Right lobe of liver (tissue), 4 donors: ENCODE measurements around the gene CCL2.

Experiments
- CTCF ChIP-seq, 4 donors: fragments of 200-600 bp in 3 of 4; fragments of 450-650 bp in 1 of 4; IDR thresholded peaks; one replicate each; pipeline versions ENCODE4 v1.5.1 to v1.8.0; 2016 to 2022; ENCODE audit warnings: antibody characterized with exemption in 4 of 4, mild to moderate bottlenecking in 2 of 4
- POLR2A ChIP-seq: fragments of 450-650 bp; IDR thresholded peaks from one replicate; pipeline ENCODE4 v1.6.1; 2017; ENCODE audit warnings: antibody characterized with exemption, mild to moderate bottlenecking
- donor health status: DM: no; HTN: no; CAD: no.
- donor health status: DM: no; HTN: no; CAD: no.
- donor health status: DM: no; HTN: yes; CAD: no.

DNA sequence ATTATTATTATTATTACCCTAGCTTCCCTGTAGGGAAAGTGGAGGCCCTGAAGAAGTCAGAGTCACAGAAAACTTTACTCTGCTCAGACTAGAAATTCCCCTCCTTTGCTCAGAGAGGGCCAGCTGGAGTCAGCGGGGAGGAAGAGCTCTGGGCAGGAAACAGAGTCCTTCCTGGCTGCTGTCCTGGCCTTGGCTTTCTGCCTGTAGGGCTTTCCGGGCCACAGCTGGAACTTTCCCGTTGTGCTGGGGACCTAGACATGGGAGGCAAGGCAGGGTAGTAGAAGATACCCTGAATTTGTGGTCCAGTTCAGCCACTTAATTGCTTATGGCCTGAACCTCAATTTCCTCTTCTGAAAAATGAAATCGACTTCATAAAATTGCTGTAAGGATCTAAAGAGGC lies 14.0 kb upstream of the CCL2 start:
- TF ChIP-seq CTCF (IDR thresholded peaks at IDR 0.05) (no peak), POLR2A (no peak)
